22Rv1 (cell line): ENCODE measurements around the gene HDAC6.

Experiments
- H3K27ac ChIP-seq: fragments of 450-650 bp; 2 replicates; pipeline ENCODE4 v1.5.1; 2017
- ZFX ChIP-seq: fragments of 450-650 bp; IDR thresholded peaks from 2 replicates; pipeline ENCODE4 v1.6.1; 2017; ENCODE audit warnings: antibody characterized with exemption, borderline replicate concordance
- TF ChIP-seq, protein P1 (sequence below): fragments of 450-650 bp; IDR thresholded peaks from 2 replicates; pipeline ENCODE4 v1.5.1; 2017; ENCODE audit warnings: mild to moderate bottlenecking

Gene HDAC6

DNA sequence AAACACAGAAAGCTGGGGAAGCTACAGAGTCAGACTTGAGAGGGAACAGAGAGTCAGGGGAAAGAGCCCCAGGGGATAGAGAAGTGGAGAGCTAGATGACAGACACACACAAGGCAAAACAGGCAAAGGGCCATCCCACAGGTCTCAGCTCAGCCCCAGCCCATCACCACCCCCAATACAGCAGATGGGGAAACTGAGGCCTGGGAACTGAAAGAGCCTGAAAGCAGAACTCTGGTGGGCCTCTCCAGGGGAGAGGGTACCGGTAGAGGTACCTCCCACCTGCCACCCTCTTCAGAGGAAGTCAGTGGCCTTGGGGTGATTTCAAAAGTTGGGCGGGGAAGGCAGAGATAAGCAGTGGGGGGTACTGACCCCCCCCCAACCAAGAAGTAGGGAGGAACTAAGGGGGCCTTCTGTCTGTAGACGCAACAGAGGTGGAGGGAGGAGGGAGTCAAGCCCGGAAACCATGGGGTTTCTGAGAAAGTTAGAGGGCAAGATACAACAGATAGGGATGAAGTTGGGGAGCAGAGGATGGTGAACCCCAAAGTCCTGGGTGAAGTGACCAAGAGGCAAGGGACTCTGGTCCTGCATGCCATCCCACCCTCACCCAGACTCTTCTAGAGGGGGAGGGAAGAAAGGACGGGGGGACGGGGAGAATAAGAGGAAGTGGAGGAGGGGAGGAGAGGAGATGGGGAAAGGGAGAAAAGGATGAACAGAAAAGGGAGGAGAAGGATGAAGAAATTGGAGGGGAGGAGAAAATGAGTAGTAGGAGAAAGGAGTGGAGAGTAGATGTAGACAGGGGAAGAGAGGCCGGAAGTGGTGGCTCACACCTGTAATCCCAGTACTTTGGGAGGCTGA lies 12.3 kb upstream of the HDAC6 start:
- TF ChIP-seq, protein P1, sequence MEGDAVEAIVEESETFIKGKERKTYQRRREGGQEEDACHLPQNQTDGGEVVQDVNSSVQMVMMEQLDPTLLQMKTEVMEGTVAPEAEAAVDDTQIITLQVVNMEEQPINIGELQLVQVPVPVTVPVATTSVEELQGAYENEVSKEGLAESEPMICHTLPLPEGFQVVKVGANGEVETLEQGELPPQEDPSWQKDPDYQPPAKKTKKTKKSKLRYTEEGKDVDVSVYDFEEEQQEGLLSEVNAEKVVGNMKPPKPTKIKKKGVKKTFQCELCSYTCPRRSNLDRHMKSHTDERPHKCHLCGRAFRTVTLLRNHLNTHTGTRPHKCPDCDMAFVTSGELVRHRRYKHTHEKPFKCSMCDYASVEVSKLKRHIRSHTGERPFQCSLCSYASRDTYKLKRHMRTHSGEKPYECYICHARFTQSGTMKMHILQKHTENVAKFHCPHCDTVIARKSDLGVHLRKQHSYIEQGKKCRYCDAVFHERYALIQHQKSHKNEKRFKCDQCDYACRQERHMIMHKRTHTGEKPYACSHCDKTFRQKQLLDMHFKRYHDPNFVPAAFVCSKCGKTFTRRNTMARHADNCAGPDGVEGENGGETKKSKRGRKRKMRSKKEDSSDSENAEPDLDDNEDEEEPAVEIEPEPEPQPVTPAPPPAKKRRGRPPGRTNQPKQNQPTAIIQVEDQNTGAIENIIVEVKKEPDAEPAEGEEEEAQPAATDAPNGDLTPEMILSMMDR = no peak
- TF ChIP-seq ZFX = no peak
- H3K27ac ChIP-seq = no peak overlapping the region

- no peak overlapping the region for H3K27ac ChIP-seq
- no peak for TF ChIP-seq ZFX
- TF ChIP-seq, protein P1 = no peak
Measured at GRCh38 chrX:48790477-48790876, 11.4 kb upstream of the HDAC6 start.

- no peak for TF ChIP-seq ZFX
- TF ChIP-seq, protein P1 = no peak
- no peak overlapping the region for H3K27ac ChIP-seq
Measured at GRCh38 chrX:48791063-48791820, 10.6 kb upstream of the HDAC6 start.

GRCh38 chrX:48792219-48792618 lies 9.6 kb upstream of the HDAC6 start:
- no peak overlapping the region for H3K27ac ChIP-seq
- TF ChIP-seq ZFX = no peak
- TF ChIP-seq, protein P1 = no peak

GRCh38 chrX:48793935-48794334 lies 7.9 kb upstream of the HDAC6 start:
- TF ChIP-seq, protein P1 = no peak
- no peak for TF ChIP-seq ZFX
- H3K27ac ChIP-seq = no peak overlapping the region

DNA sequence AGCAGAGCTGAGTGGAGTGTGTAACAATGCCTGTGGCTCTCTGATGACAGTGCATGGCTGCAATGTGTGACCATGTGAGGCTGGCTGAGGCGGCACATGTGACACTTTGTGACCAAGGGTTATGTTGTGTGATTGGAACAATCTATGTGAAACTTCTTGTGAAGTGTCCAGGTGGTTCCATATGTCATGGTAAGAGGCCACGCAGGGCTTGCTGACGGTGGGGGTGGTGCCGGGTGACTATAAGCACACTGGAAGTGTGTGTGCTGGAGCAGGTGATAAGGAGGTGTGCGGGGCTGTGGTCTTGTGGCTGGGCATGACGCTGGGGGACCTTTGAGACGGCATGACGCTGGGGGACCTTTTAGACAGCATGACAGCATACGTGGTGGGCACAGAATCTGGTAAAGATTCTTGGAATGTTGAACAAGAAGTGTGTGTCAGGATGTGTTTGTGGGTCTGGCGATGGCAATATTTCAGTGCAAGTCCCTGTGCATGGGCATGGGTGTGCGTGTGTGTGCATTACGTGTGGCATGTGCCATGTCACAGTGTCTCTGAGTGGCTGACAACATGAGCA lies 7.4 kb upstream of the HDAC6 start:
- no peak overlapping the region for H3K27ac ChIP-seq
- TF ChIP-seq, protein P1 = no peak

- TF ChIP-seq ZFX = no peak
- TF ChIP-seq, protein P1 = no peak
- H3K27ac ChIP-seq = no peak overlapping the region
Measured at GRCh38 chrX:48794911-48795515, 6.9 kb upstream of the HDAC6 start.
